Measurements from ENCODE around the gene PRKN.

The PRKN gene

GRCh38 chr6:161302949-161303348, 1424.6 kb downstream of the PRKN start:
- Histone ChIP-seq H3K9ac (ENCODE audit: low read length) (no peak overlapping the region), H3K9me3 (ENCODE audit: low read length) (no peaks in the 10 kb centered on the region), H3K4me3 (ENCODE audit: low read depth, low read length, poor library complexity, severe bottlenecking) (no peak overlapping the region), H3K4me1 (ENCODE audit: insufficient read depth, low read length, severe bottlenecking) (no peaks in the 10 kb centered on the region), H3K9me2 (ENCODE audit: low read depth, low read length) (no peaks in the 10 kb centered on the region), H3K79me2 (ENCODE audit: insufficient read depth, low read length) (no peaks in the 10 kb centered on the region), H3K36me3 (ENCODE audit: insufficient read depth, low read length) (no peaks in the 10 kb centered on the region), H2AFZ (ENCODE audit: low read length) (no peak overlapping the region), H3F3A (ENCODE audit: insufficient read depth, low read length) (no peaks in the 10 kb centered on the region), H3K27ac (ENCODE audit: low read depth, low read length, poor library complexity, severe bottlenecking) (no peak overlapping the region), H3K27me3 (ENCODE audit: insufficient read depth, low read length) (no peaks in the 10 kb centered on the region), H4K20me1 (ENCODE audit: insufficient read depth, low read length) (no peaks in the 10 kb centered on the region), H3K4me2 (ENCODE audit: low read length) (no peak overlapping the region)
- TF ChIP-seq EZH2 (IDR thresholded peaks at IDR 0.05; ENCODE audit: borderline replicate concordance, low read length) (no peak), CTCF (IDR thresholded peaks at IDR 0.05; ENCODE audit: low read length) (no peak)

GRCh38 chr6:161301338-161301737, 1426.2 kb downstream of the PRKN start:
- Histone ChIP-seq H3K9ac (ENCODE audit: low read length) (no peak overlapping the region), H4K20me1 (ENCODE audit: insufficient read depth, low read length) (no peaks in the 10 kb centered on the region), H3K4me1 (ENCODE audit: insufficient read depth, low read length, severe bottlenecking) (no peaks in the 10 kb centered on the region), H3K4me3 (ENCODE audit: low read depth, low read length, poor library complexity, severe bottlenecking) (no peak overlapping the region), H3K27ac (ENCODE audit: low read depth, low read length, poor library complexity, severe bottlenecking) (no peak overlapping the region), H2AFZ (ENCODE audit: low read length) (no peak overlapping the region), H3K9me3 (ENCODE audit: low read length) (no peaks in the 10 kb centered on the region), H3K4me2 (ENCODE audit: low read length) (no peak overlapping the region), H3K27me3 (ENCODE audit: insufficient read depth, low read length) (no peaks in the 10 kb centered on the region), H3F3A (ENCODE audit: insufficient read depth, low read length) (no peaks in the 10 kb centered on the region), H3K79me2 (ENCODE audit: insufficient read depth, low read length) (no peaks in the 10 kb centered on the region), H3K9me2 (ENCODE audit: low read depth, low read length) (no peaks in the 10 kb centered on the region), H3K36me3 (ENCODE audit: insufficient read depth, low read length) (no peaks in the 10 kb centered on the region)
- no peak for TF ChIP-seq CTCF (IDR thresholded peaks at IDR 0.05; ENCODE audit: low read length)
- no peak for TF ChIP-seq EZH2 (IDR thresholded peaks at IDR 0.05; ENCODE audit: borderline replicate concordance, low read length)

- H3K4me2 ChIP-seq (ENCODE audit: low read length): no peak overlapping the region
- H3K4me3 ChIP-seq (ENCODE audit: low read depth, low read length, poor library complexity, severe bottlenecking): no peak overlapping the region
- H3K4me1 ChIP-seq (ENCODE audit: insufficient read depth, low read length, severe bottlenecking): no peaks in the 10 kb centered on the region
- no peak for TF ChIP-seq CTCF (IDR thresholded peaks at IDR 0.05; ENCODE audit: low read length)
- no peak for TF ChIP-seq EZH2 (IDR thresholded peaks at IDR 0.05; ENCODE audit: borderline replicate concordance, low read length)
- no peak overlapping the region for H3K9ac ChIP-seq (ENCODE audit: low read length)
- H3K27ac ChIP-seq (ENCODE audit: low read depth, low read length, poor library complexity, severe bottlenecking): no peak overlapping the region
- no peaks in the 10 kb centered on the region for H4K20me1 ChIP-seq (ENCODE audit: insufficient read depth, low read length)
- no peaks in the 10 kb centered on the region for H3K9me2 ChIP-seq (ENCODE audit: low read depth, low read length)
- H2AFZ ChIP-seq (ENCODE audit: low read length): no peak overlapping the region
- H3K36me3 ChIP-seq (ENCODE audit: insufficient read depth, low read length): no peaks in the 10 kb centered on the region
- H3K9me3 ChIP-seq (ENCODE audit: low read length): no peaks in the 10 kb centered on the region
- no peaks in the 10 kb centered on the region for H3K27me3 ChIP-seq (ENCODE audit: insufficient read depth, low read length)
- H3F3A ChIP-seq (ENCODE audit: insufficient read depth, low read length): no peaks in the 10 kb centered on the region
- no peaks in the 10 kb centered on the region for H3K79me2 ChIP-seq (ENCODE audit: insufficient read depth, low read length)
Observed at GRCh38 chr6:161300823-161301222, 1426.7 kb downstream of the PRKN start.

Data from OCI-LY1 (cell line).